Measurements from ENCODE around the gene IMPA2.

The IMPA2 gene

GRCh38 chr18:12046046-12046750, 64.9 kb downstream of the IMPA2 start:
- Histone ChIP-seq H2AFZ (ENCODE audit: low read depth, low read length) (no peak overlapping the region), H3K9ac (ENCODE audit: low read depth, low read length) (no peak overlapping the region), H3K36me3 (ENCODE audit: insufficient read depth, low read length) (no peaks in the 10 kb centered on the region), H3K27ac (ENCODE audit: low read length) (no peak overlapping the region), H3K79me2 (ENCODE audit: insufficient read depth, low read length) (no peaks in the 10 kb centered on the region), H3K4me3 (ENCODE audit: low read depth in 1 of 2, low read length in 2 of 2) (no peak overlapping the region), H3K27me3 (ENCODE audit: insufficient read depth, low read length, poor library complexity) (peaks cover 13% of the 10 kb centered on the region), H3K4me2 (ENCODE audit: insufficient read depth, low read length) (no peak overlapping the region), H4K20me1 (ENCODE audit: insufficient read depth, low read length) (no peaks in the 10 kb centered on the region), H3K9me3 (ENCODE audit: insufficient read depth, low read length, severe bottlenecking) (no peaks in the 10 kb centered on the region), H3K4me1 (ENCODE audit: insufficient read depth, low read length) (no peaks in the 10 kb centered on the region)
- ATAC-seq (ENCODE audit: insufficient read depth, low read depth) (no peak), DNase-seq (no peak)
- TF ChIP-seq, protein P1, sequence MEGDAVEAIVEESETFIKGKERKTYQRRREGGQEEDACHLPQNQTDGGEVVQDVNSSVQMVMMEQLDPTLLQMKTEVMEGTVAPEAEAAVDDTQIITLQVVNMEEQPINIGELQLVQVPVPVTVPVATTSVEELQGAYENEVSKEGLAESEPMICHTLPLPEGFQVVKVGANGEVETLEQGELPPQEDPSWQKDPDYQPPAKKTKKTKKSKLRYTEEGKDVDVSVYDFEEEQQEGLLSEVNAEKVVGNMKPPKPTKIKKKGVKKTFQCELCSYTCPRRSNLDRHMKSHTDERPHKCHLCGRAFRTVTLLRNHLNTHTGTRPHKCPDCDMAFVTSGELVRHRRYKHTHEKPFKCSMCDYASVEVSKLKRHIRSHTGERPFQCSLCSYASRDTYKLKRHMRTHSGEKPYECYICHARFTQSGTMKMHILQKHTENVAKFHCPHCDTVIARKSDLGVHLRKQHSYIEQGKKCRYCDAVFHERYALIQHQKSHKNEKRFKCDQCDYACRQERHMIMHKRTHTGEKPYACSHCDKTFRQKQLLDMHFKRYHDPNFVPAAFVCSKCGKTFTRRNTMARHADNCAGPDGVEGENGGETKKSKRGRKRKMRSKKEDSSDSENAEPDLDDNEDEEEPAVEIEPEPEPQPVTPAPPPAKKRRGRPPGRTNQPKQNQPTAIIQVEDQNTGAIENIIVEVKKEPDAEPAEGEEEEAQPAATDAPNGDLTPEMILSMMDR (IDR thresholded peaks at IDR 0.05; ENCODE audit: borderline replicate concordance, extremely low read depth, low read length, poor library complexity, severe bottlenecking): no peak
- TF ChIP-seq EZH2 (IDR thresholded peaks at IDR 0.05; ENCODE audit: borderline replicate concordance, low read depth, low read length, severe bottlenecking): no peak

GRCh38 chr18:12046751-12047335, 65.5 kb downstream of the IMPA2 start:
- peaks cover 13% of the 10 kb centered on the region for H3K27me3 ChIP-seq (ENCODE audit: insufficient read depth, low read length, poor library complexity)
- H3K4me2 ChIP-seq (ENCODE audit: insufficient read depth, low read length): no peak overlapping the region
- H4K20me1 ChIP-seq (ENCODE audit: insufficient read depth, low read length): no peaks in the 10 kb centered on the region
- TF ChIP-seq, protein P1 (IDR thresholded peaks at IDR 0.05; ENCODE audit: borderline replicate concordance, extremely low read depth, low read length, poor library complexity, severe bottlenecking): peak; percentile 8
- no peak for TF ChIP-seq EZH2 (IDR thresholded peaks at IDR 0.05; ENCODE audit: borderline replicate concordance, low read depth, low read length, severe bottlenecking)
- H3K79me2 ChIP-seq (ENCODE audit: insufficient read depth, low read length): no peaks in the 10 kb centered on the region
- H3K4me1 ChIP-seq (ENCODE audit: insufficient read depth, low read length): no peaks in the 10 kb centered on the region
- H3K36me3 ChIP-seq (ENCODE audit: insufficient read depth, low read length): no peaks in the 10 kb centered on the region
- DNase-seq (no peak), ATAC-seq (ENCODE audit: insufficient read depth, low read depth) (no peak)
- no peaks in the 10 kb centered on the region for H3K9me3 ChIP-seq (ENCODE audit: insufficient read depth, low read length, severe bottlenecking)
- no peak overlapping the region for H2AFZ ChIP-seq (ENCODE audit: low read depth, low read length)
- H3K27ac ChIP-seq (ENCODE audit: low read length): no peak overlapping the region
- H3K4me3 ChIP-seq (ENCODE audit: low read depth in 1 of 2, low read length in 2 of 2): no peak overlapping the region
- no peak overlapping the region for H3K9ac ChIP-seq (ENCODE audit: low read depth, low read length)

- no peak for DNase-seq
- no peak overlapping the region for H2AFZ ChIP-seq (ENCODE audit: low read depth, low read length)
These were observed 66.9 kb downstream of the IMPA2 start for GRCh38 chr18:12048010-12048826.

More at GRCh38 chr18:12048010-12048826, 66.9 kb downstream of the IMPA2 start:
- TF ChIP-seq EZH2 (IDR thresholded peaks at IDR 0.05; ENCODE audit: borderline replicate concordance, low read depth, low read length, severe bottlenecking): no peak
- TF ChIP-seq, protein P1 (IDR thresholded peaks at IDR 0.05; ENCODE audit: borderline replicate concordance, extremely low read depth, low read length, poor library complexity, severe bottlenecking): no peak
- Histone ChIP-seq H3K27ac (ENCODE audit: low read length) (no peak overlapping the region), H3K4me2 (ENCODE audit: insufficient read depth, low read length) (no peak overlapping the region), H3K36me3 (ENCODE audit: insufficient read depth, low read length) (no peaks in the 10 kb centered on the region), H3K27me3 (ENCODE audit: insufficient read depth, low read length, poor library complexity) (peaks cover 21% of the 10 kb centered on the region), H3K79me2 (ENCODE audit: insufficient read depth, low read length) (no peaks in the 10 kb centered on the region), H3K9me3 (ENCODE audit: insufficient read depth, low read length, severe bottlenecking) (no peaks in the 10 kb centered on the region), H3K4me1 (ENCODE audit: insufficient read depth, low read length) (no peaks in the 10 kb centered on the region), H3K4me3 (ENCODE audit: low read depth in 1 of 2, low read length in 2 of 2) (no peak overlapping the region), H3K9ac (ENCODE audit: low read depth, low read length) (no peak overlapping the region), H4K20me1 (ENCODE audit: insufficient read depth, low read length) (no peaks in the 10 kb centered on the region)
- ATAC-seq (ENCODE audit: insufficient read depth, low read depth): no peak

Measured in DND-41 (cell line).